Measurements from ENCODE around the gene TBRG4. TPM values are rescaled to one million over a fixed set of nuclear protein-coding genes. Genes with fewer than 3 reads are reported as not detected.

TBRG4 gene
- total and polyA plus RNA-seq, 8 donors, result 37.1 to 72.5 (median 45.7) TPM

GRCh38 chr7:45080265-45080957 lies 31.1 kb downstream of the TBRG4 start:
- Histone ChIP-seq H3K27me3 (no peaks in the 10 kb centered on the region), H3K27ac (no peak overlapping the region), H3K36me3 (peaks cover 0 to 25% of the 10 kb centered on the region in 2 donors), H3K4me1 (no peaks in the 10 kb centered on the region), H3K9me3 (no peaks in the 10 kb centered on the region), H3K4me3 (no peak overlapping the region)
- ATAC-seq (no peak), DNase-seq (no peak)
- no peak for TF ChIP-seq CTCF (IDR thresholded peaks at IDR 0.05)
- intact Hi-C loops (cut with DNase I), result no loop called here

GRCh38 chr7:45078125-45078681 lies 33.3 kb downstream of the TBRG4 start:
- H3K27ac ChIP-seq, result no peak overlapping the region
- DNase-seq, result peak in 1 of 4 donors; percentile 23
- H3K36me3 ChIP-seq, result peaks cover 0 to 47% of the 10 kb centered on the region in 2 donors
- TF ChIP-seq CTCF (IDR thresholded peaks at IDR 0.05), result no peak
- intact Hi-C loops (cut with DNase I), result no loop called here
- H3K4me1 ChIP-seq, result no peaks in the 10 kb centered on the region
- no peaks in the 10 kb centered on the region for H3K27me3 ChIP-seq
- H3K4me3 ChIP-seq, result no peak overlapping the region
- no peak for ATAC-seq
- no peaks in the 10 kb centered on the region for H3K9me3 ChIP-seq

GRCh38 chr7:45077579-45077978 lies 33.9 kb downstream of the TBRG4 start:
- H3K36me3 ChIP-seq, result peaks cover 0 to 54% of the 10 kb centered on the region in 2 donors
- no peaks in the 10 kb centered on the region for H3K27me3 ChIP-seq
- no peak overlapping the region for H3K4me3 ChIP-seq
- no peak for ATAC-seq
- intact Hi-C loops (cut with DNase I), result no loop called here
- H3K9me3 ChIP-seq, result no peaks in the 10 kb centered on the region
- no peak for DNase-seq
- H3K4me1 ChIP-seq, result no peaks in the 10 kb centered on the region
- H3K27ac ChIP-seq, result no peak overlapping the region
- no peak for TF ChIP-seq CTCF (IDR thresholded peaks at IDR 0.05)

GRCh38 chr7:45076946-45077345 lies 34.6 kb downstream of the TBRG4 start:
- no peak overlapping the region for H3K4me3 ChIP-seq
- intact Hi-C loops (cut with DNase I), result no loop called here
- ATAC-seq (no peak), DNase-seq (peak in 1 of 4 donors; percentile 30)
- no peaks in the 10 kb centered on the region for H3K9me3 ChIP-seq
- TF ChIP-seq CTCF (IDR thresholded peaks at IDR 0.05), result no peak
- peaks cover 0 to 60% of the 10 kb centered on the region in 2 donors for H3K36me3 ChIP-seq
- H3K4me1 ChIP-seq, result peaks cover 0 to 5% of the 10 kb centered on the region in 2 donors
- no peak overlapping the region for H3K27ac ChIP-seq
- H3K27me3 ChIP-seq, result no peaks in the 10 kb centered on the region

GRCh38 chr7:45075871-45076796 lies 35.4 kb downstream of the TBRG4 start:
- peak in 1 of 4 donors; percentile 18 for DNase-seq
- ATAC-seq, result no peak
- intact Hi-C loops (cut with DNase I), result no loop called here
- Histone ChIP-seq H3K4me3 (no peak overlapping the region), H3K27me3 (no peaks in the 10 kb centered on the region), H3K9me3 (no peaks in the 10 kb centered on the region), H3K36me3 (peaks cover 0 to 67% of the 10 kb centered on the region in 2 donors), H3K27ac (no peak overlapping the region), H3K4me1 (peaks cover 0 to 13% of the 10 kb centered on the region in 2 donors)
- no peak for TF ChIP-seq CTCF (IDR thresholded peaks at IDR 0.05)
